Measurements from ENCODE around the gene PCBP3.
"Not testable (repeated sequence)": the region's sequence is repeated elsewhere in the genome, so short reads cannot be mapped to it uniquely, and the experiment has no call there.

Gene PCBP3

GRCh38 chr21:45719177-45719802 is 75.8 kb downstream of the PCBP3 start:
- H3K4me3 ChIP-seq (ENCODE audit: low read length in 2 of 2) = no peak overlapping the region
- no peaks in the 10 kb centered on the region for H3K9me3 ChIP-seq (ENCODE audit: control insufficient read depth in 2 of 2, low read length in 2 of 2)
- H3K27ac ChIP-seq (ENCODE audit: low read length) = no peak overlapping the region
- H3K9ac ChIP-seq (ENCODE audit: low read length in 2 of 2) = no peak overlapping the region
- no peaks in the 10 kb centered on the region for H3K36me3 ChIP-seq (ENCODE audit: control insufficient read depth in 2 of 2, insufficient read depth in 2 of 2, low read length in 2 of 2)
- H3K27me3 ChIP-seq (ENCODE audit: control insufficient read depth in 1 of 2, insufficient read depth in 2 of 2, low read length in 2 of 2) = peaks cover 0 to 2% of the 10 kb centered on the region in 2 donors
- H3K4me1 ChIP-seq (ENCODE audit: control insufficient read depth, insufficient read depth, low read length) = no peaks in the 10 kb centered on the region

GRCh38 chr21:45720204-45720603 is 76.7 kb downstream of the PCBP3 start:
- H3K9ac ChIP-seq (ENCODE audit: low read length in 2 of 2); H3K27me3 ChIP-seq (ENCODE audit: control insufficient read depth in 1 of 2, insufficient read depth in 2 of 2, low read length in 2 of 2); H3K36me3 ChIP-seq (ENCODE audit: control insufficient read depth in 2 of 2, insufficient read depth in 2 of 2, low read length in 2 of 2); H3K9me3 ChIP-seq (ENCODE audit: control insufficient read depth in 2 of 2, low read length in 2 of 2); H3K27ac ChIP-seq (ENCODE audit: low read length); H3K4me1 ChIP-seq (ENCODE audit: control insufficient read depth, insufficient read depth, low read length); H3K4me3 ChIP-seq (ENCODE audit: low read length in 2 of 2): not testable (repeated sequence)

- no peak overlapping the region for H3K4me3 ChIP-seq (ENCODE audit: low read length in 2 of 2)
Measured at GRCh38 chr21:45721671-45722070, 78.1 kb downstream of the PCBP3 start.

GRCh38 chr21:45723049-45723958 is 79.8 kb downstream of the PCBP3 start:
- H3K9me3 ChIP-seq (ENCODE audit: control insufficient read depth in 2 of 2, low read length in 2 of 2) = no peaks in the 10 kb centered on the region
- H3K27ac ChIP-seq (ENCODE audit: low read length) = no peak overlapping the region
- no peak overlapping the region for H3K9ac ChIP-seq (ENCODE audit: low read length in 2 of 2)
- H3K27me3 ChIP-seq (ENCODE audit: control insufficient read depth in 1 of 2, insufficient read depth in 2 of 2, low read length in 2 of 2) = peaks cover 0 to 2% of the 10 kb centered on the region in 2 donors
- H3K4me3 ChIP-seq (ENCODE audit: low read length in 2 of 2) = no peak overlapping the region
- H3K4me1 ChIP-seq (ENCODE audit: control insufficient read depth, insufficient read depth, low read length) = no peaks in the 10 kb centered on the region
- H3K36me3 ChIP-seq (ENCODE audit: control insufficient read depth in 2 of 2, insufficient read depth in 2 of 2, low read length in 2 of 2) = no peaks in the 10 kb centered on the region

More at GRCh38 chr21:45721671-45722070, 78.1 kb downstream of the PCBP3 start:
- H3K36me3 ChIP-seq (ENCODE audit: control insufficient read depth in 2 of 2, insufficient read depth in 2 of 2, low read length in 2 of 2) = no peaks in the 10 kb centered on the region
- no peaks in the 10 kb centered on the region for H3K9me3 ChIP-seq (ENCODE audit: control insufficient read depth in 2 of 2, low read length in 2 of 2)
- H3K9ac ChIP-seq (ENCODE audit: low read length in 2 of 2) = no peak overlapping the region
- no peaks in the 10 kb centered on the region for H3K4me1 ChIP-seq (ENCODE audit: control insufficient read depth, insufficient read depth, low read length)
- no peak overlapping the region for H3K27ac ChIP-seq (ENCODE audit: low read length)
- H3K27me3 ChIP-seq (ENCODE audit: control insufficient read depth in 1 of 2, insufficient read depth in 2 of 2, low read length in 2 of 2) = peaks cover 0 to 2% of the 10 kb centered on the region in 2 donors

- Histone ChIP-seq H3K4me1 (ENCODE audit: control insufficient read depth, insufficient read depth, low read length) (no peaks in the 10 kb centered on the region), H3K27me3 (ENCODE audit: control insufficient read depth in 1 of 2, insufficient read depth in 2 of 2, low read length in 2 of 2) (no peaks in the 10 kb centered on the region), H3K9me3 (ENCODE audit: control insufficient read depth in 2 of 2, low read length in 2 of 2) (no peaks in the 10 kb centered on the region), H3K9ac (ENCODE audit: low read length in 2 of 2) (no peak overlapping the region), H3K4me3 (ENCODE audit: low read length in 2 of 2) (no peak overlapping the region), H3K36me3 (ENCODE audit: control insufficient read depth in 2 of 2, insufficient read depth in 2 of 2, low read length in 2 of 2) (no peaks in the 10 kb centered on the region), H3K27ac (ENCODE audit: low read length) (no peak overlapping the region)
Measured at GRCh38 chr21:45724345-45724961, 80.9 kb downstream of the PCBP3 start.

GRCh38 chr21:45724994-45725843 is 81.7 kb downstream of the PCBP3 start:
- no peak overlapping the region for H3K4me3 ChIP-seq (ENCODE audit: low read length in 2 of 2)
- H3K4me1 ChIP-seq (ENCODE audit: control insufficient read depth, insufficient read depth, low read length) = no peaks in the 10 kb centered on the region
- no peaks in the 10 kb centered on the region for H3K27me3 ChIP-seq (ENCODE audit: control insufficient read depth in 1 of 2, insufficient read depth in 2 of 2, low read length in 2 of 2)
- no peaks in the 10 kb centered on the region for H3K36me3 ChIP-seq (ENCODE audit: control insufficient read depth in 2 of 2, insufficient read depth in 2 of 2, low read length in 2 of 2)
- no peaks in the 10 kb centered on the region for H3K9me3 ChIP-seq (ENCODE audit: control insufficient read depth in 2 of 2, low read length in 2 of 2)
- no peak overlapping the region for H3K9ac ChIP-seq (ENCODE audit: low read length in 2 of 2)
- H3K27ac ChIP-seq (ENCODE audit: low read length) = no peak overlapping the region

GRCh38 chr21:45725844-45726200 is 82.3 kb downstream of the PCBP3 start:
- no peaks in the 10 kb centered on the region for H3K36me3 ChIP-seq (ENCODE audit: control insufficient read depth in 2 of 2, insufficient read depth in 2 of 2, low read length in 2 of 2)
- no peaks in the 10 kb centered on the region for H3K9me3 ChIP-seq (ENCODE audit: control insufficient read depth in 2 of 2, low read length in 2 of 2)
- H3K4me3 ChIP-seq (ENCODE audit: low read length in 2 of 2) = no peak overlapping the region
- H3K27me3 ChIP-seq (ENCODE audit: control insufficient read depth in 1 of 2, insufficient read depth in 2 of 2, low read length in 2 of 2) = no peaks in the 10 kb centered on the region
- no peak overlapping the region for H3K9ac ChIP-seq (ENCODE audit: low read length in 2 of 2)
- no peaks in the 10 kb centered on the region for H3K4me1 ChIP-seq (ENCODE audit: control insufficient read depth, insufficient read depth, low read length)
- no peak overlapping the region for H3K27ac ChIP-seq (ENCODE audit: low read length)

GRCh38 chr21:45726438-45726837 is 82.9 kb downstream of the PCBP3 start:
- Histone ChIP-seq H3K36me3 (ENCODE audit: control insufficient read depth in 2 of 2, insufficient read depth in 2 of 2, low read length in 2 of 2) (no peaks in the 10 kb centered on the region), H3K4me1 (ENCODE audit: control insufficient read depth, insufficient read depth, low read length) (no peaks in the 10 kb centered on the region), H3K27ac (ENCODE audit: low read length) (no peak overlapping the region), H3K4me3 (ENCODE audit: low read length in 2 of 2) (no peak overlapping the region), H3K9ac (ENCODE audit: low read length in 2 of 2) (no peak overlapping the region), H3K9me3 (ENCODE audit: control insufficient read depth in 2 of 2, low read length in 2 of 2) (no peaks in the 10 kb centered on the region), H3K27me3 (ENCODE audit: control insufficient read depth in 1 of 2, insufficient read depth in 2 of 2, low read length in 2 of 2) (peaks cover 0 to 2% of the 10 kb centered on the region in 2 donors)

GRCh38 chr21:45727390-45727789 is 83.9 kb downstream of the PCBP3 start:
- Histone ChIP-seq H3K9ac (ENCODE audit: low read length in 2 of 2) (no peak overlapping the region), H3K27ac (ENCODE audit: low read length) (no peak overlapping the region), H3K36me3 (ENCODE audit: control insufficient read depth in 2 of 2, insufficient read depth in 2 of 2, low read length in 2 of 2) (no peaks in the 10 kb centered on the region), H3K27me3 (ENCODE audit: control insufficient read depth in 1 of 2, insufficient read depth in 2 of 2, low read length in 2 of 2) (peaks cover 0 to 2% of the 10 kb centered on the region in 2 donors), H3K4me1 (ENCODE audit: control insufficient read depth, insufficient read depth, low read length) (no peaks in the 10 kb centered on the region), H3K4me3 (ENCODE audit: low read length in 2 of 2) (no peak overlapping the region), H3K9me3 (ENCODE audit: control insufficient read depth in 2 of 2, low read length in 2 of 2) (no peaks in the 10 kb centered on the region)

GRCh38 chr21:45735259-45736000 is 91.9 kb downstream of the PCBP3 start:
- H3K27ac ChIP-seq (ENCODE audit: low read length) = no peak overlapping the region
- H3K4me3 ChIP-seq (ENCODE audit: low read length in 2 of 2) = no peak overlapping the region
- H3K36me3 ChIP-seq (ENCODE audit: control insufficient read depth in 2 of 2, insufficient read depth in 2 of 2, low read length in 2 of 2) = no peaks in the 10 kb centered on the region
- no peaks in the 10 kb centered on the region for H3K4me1 ChIP-seq (ENCODE audit: control insufficient read depth, insufficient read depth, low read length)
- no peaks in the 10 kb centered on the region for H3K9me3 ChIP-seq (ENCODE audit: control insufficient read depth in 2 of 2, low read length in 2 of 2)
- no peak overlapping the region for H3K9ac ChIP-seq (ENCODE audit: low read length in 2 of 2)
- H3K27me3 ChIP-seq (ENCODE audit: control insufficient read depth in 1 of 2, insufficient read depth in 2 of 2, low read length in 2 of 2) = peaks cover 0 to 2% of the 10 kb centered on the region in 2 donors
